Cardiac atrium fibroblast (primary cell): ENCODE data around the gene SGCG. TPM values are rescaled to one million over a fixed set of nuclear protein-coding genes. Genes with fewer than 3 reads are reported as not detected.

Source experiments
- total RNA-seq: library from RNA; depleted of rRNA; stranded (reverse); fragments of >200 nt; gene quantifications from 2 replicates; pipeline ENCODE4 v1.2.3, GENCODE V29; 2015

SGCG gene
- total RNA-seq: not detected in 2 replicates

GRCh38 chr13:23180711-23181110 is at the start of gene SGCG:
Gene SGCG, plus strand, starts transcription at chr13:23180979. Its CDS starts 22,716 bp downstream, at chr13:23203695.

